SKM-1 (cell line): ENCODE results near the gene TUG1.

ENCODE experiments used
- DNase-seq: peaks from one replicate; lab custom pipeline; 2025; ENCODE audit not compliant: unreplicated experiment; lab: John Stamatoyannopoulos, UW

TUG1 gene

DNA sequence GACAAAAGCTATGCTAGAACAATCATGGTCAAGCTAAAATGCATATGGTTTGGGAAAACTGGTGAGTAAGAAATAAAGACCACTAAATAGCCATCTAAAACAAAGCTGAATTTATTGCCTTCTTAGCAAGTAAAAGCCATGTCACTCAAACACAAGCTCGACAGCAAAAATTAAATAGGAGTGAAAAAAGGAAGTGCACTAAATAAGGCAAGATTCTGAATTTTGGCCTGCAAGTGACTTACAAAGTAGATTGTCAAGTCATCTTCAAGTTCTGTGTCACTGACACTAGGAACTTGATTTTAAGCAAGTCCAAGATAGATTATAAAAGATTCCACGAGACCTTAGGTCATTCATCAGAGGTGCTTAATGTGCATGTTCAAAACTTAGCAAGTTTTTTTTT lies 27.4 kb downstream of the TUG1 start:
- peak; percentile 24 for DNase-seq

DNA sequence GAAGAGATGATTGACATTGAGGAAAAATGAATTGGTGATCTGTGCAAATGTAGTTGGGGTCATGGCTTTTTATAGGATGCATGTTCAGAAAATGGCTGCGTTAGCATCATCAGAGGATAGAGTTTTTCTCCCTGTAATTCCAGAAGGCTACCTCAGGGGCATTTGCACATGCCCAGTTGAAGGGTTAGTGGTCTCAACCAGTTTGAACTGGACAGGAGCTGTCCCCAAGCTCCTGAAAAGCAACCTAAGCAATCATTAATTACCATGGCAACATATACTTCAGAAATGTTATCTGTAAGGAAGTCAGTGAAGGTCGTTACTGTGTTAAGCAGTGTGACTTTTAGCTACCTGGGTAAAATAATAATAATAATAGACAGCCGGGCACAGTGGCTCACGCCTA lies 29.3 kb downstream of the TUG1 start:
- DNase-seq = no peak

DNA sequence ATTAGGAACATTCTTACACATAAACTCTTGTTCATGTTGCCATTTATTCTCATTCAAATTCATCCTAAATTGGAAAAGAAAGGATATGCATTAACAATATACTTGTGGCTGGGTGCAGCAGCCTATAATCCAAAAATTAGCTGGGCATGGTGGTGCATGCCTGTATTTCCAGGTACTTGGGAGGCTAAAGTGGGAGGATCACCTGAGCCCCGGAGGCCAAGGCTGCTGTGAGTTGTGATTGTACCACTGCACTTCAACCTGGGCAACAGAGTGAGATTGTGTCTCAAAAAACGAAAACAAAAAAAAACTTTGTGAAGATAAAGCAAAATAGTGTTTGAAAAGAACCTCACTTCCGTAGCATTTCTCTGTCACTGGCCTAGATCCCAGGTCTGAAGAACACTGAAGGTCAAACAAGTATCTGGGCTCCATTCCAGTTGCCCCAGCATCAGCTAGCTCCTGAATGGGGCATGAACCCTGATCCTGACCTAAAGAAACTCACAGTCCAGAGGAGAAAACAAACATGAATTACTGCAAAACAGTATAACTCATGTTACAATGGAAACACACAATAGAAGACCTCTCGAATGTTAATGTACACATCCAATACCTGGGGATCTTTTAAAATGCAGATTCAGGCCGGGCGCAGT lies 32.2 kb downstream of the TUG1 start:
- DNase-seq = no peak

DNA sequence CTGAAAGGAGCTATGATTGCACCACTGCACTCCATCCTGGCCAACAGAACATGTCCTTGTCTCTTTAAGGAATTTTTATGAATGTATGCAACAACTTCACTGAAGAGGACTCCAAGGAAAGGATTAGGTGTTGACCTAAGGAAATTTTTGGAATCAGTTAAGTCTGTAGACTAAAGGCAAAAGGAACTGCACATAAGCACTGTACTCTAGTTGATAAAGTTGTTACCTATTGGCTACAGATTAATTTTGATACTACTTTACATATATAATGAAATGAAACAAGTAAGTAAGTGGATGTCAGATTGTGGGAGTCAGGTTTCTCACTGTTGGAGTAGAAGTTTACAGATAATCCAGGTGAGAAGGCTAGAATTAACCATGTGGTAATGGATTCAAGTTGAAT lies 36.5 kb downstream of the TUG1 start:
- DNase-seq = no peak

DNA sequence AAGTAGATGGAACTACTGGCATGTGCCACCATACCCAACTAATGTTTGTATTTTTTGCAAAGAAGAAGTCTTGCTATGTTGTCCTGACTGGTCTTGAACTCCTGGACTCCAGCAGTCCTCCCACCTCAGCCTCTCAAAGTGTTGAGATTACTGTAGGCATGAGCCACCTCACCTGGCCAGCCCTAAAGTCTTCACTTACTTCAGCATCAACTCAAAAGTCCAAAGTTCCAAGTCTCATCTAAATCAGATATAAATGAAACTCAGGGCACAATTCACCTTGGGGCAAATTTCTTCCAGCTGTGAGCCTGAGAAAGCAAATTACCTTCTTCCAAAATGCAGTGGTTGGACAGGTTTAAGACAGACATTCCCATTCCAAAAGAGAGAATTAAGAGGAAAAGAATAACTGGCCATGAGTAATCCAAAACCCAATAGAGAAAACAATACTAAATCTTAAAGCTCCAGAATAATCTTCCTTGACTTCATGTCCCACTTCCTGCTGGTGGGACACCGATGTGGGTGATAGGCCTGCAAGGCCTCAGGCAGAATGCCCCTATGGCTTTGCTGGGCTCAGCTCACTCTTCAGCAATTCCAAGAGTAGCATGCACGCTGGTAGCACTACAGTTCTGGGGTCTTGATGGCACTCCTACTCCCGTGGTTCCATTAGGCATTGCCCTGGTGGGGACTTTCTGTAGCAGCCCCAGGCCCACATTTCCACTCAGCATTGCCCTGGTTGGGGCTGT lies 50.3 kb downstream of the TUG1 start:
- no peak for DNase-seq

DNA sequence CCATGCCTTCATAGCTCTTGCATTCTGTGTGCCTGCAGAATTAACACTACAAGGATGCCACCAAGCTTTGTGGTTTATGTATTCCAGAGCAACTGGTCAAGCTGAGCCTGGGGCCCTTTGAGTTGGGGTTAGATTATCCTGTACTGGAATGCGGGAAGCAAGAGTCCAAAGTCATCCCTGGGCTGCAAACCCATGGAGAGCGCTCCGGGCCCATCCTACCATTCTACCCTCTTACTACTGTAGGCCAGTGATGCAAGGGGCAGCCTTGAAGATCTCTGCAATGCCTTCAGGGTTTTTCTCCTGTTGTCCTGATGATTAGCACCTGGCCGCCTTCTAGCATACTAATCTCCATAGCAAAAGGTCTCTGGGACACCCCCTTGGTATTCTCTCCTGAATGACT lies 51.3 kb downstream of the TUG1 start:
- DNase-seq = no peak

DNA sequence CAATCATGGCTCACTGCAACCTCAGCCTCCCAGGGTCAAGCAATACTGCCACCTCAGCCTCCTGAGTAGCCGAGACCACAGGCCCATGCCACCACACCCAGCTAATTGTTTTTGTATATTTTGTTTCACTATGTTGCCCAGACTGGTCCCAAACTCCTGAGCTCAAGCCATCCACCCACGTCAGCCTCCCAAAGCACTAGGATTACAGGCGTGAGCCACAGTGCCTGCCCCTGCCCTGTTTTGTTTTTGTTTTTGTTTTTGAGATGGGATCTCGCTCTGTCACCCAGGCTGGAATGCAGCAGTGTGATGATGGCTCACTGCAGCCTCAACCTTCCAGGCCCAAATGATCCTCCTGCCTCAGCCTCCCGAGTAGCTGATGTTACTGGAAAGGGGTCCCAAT lies 53.5 kb downstream of the TUG1 start:
- DNase-seq = no peak
